GM12872 (cell line): ENCODE data around the gene TRIB2.

Experiments used
- CTCF ChIP-seq: IDR thresholded peaks from 3 replicates; pipeline ENCODE4 v1.5.1; 2011; ENCODE audit warnings: low read depth, mild to moderate bottlenecking, low read length, moderate library complexity; ENCODE audit not compliant: insufficient read depth

Gene TRIB2

GRCh38 chr2:12716282-12717190, at the start of gene TRIB2:
TSS of gene TRIB2 (plus strand) at chr2:12716936. CDS start at chr2:12718308, 1,372 bp downstream.
- no peak for TF ChIP-seq CTCF

DNA sequence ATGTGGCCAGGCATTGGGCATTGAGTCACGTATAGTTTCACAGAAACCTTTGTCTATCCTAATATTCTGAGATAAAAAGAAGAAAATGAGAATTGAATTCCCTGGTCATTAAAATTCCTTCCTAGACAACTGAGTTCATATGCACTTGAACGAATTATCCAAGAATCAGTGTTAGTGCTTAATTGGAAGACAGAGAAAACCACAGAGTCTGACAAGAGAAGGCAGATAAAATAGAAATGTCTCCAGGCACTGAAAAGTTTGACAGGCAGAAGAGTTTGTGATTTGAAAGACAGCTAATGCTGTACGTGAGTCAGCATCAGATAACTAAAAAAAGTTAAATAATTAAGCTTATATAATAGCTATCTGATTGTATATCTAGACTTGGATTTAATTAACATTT, 47.7 kb upstream of the TRIB2 start:
- no peak for TF ChIP-seq CTCF

GRCh38 chr2:12672711-12673315, 43.9 kb upstream of the TRIB2 start:
- no peak for TF ChIP-seq CTCF

GRCh38 chr2:12674644-12675328, 42.0 kb upstream of the TRIB2 start:
- TF ChIP-seq CTCF = no peak

GRCh38 chr2:12675352-12675795, 41.4 kb upstream of the TRIB2 start:
- no peak for TF ChIP-seq CTCF

- no peak for TF ChIP-seq CTCF
These were observed 40.9 kb upstream of the TRIB2 start for GRCh38 chr2:12675801-12676200.

- no peak for TF ChIP-seq CTCF
These were observed 40.0 kb upstream of the TRIB2 start for GRCh38 chr2:12676771-12677170.
